Thoracic aorta (tissue), 2 donors: Measurements from ENCODE around the gene CTNNA3. TPM values are rescaled to one million over a fixed set of nuclear protein-coding genes. Genes with fewer than 3 reads are reported as not detected.

Experiments used
- ATAC-seq: fragments of 150-250 bp; one replicate; pipeline ENCODE4 v1.8.0; 2017; ENCODE audit warnings: low read depth; ENCODE audit not compliant: insufficient number of reproducible peaks, low FRiP score
- DNase-seq: peaks from one replicate; pipeline ENCODE4 v3.0.0-alpha.2; 2020; ENCODE audit warnings: low spot score
- H3K27ac ChIP-seq, 2 donors: fragments of 200-600 bp; sonication (generic); 1 replicate in 1 of 2; 2 replicates in 1 of 2; pipeline ENCODE4 v1.5.1; 2016; ENCODE audit warnings: mild to moderate bottlenecking in 2 of 2, moderate library complexity in 2 of 2
- H3K27me3 ChIP-seq: fragments of 200-600 bp; sonication (generic); replicated peaks from 2 replicates; pipeline ENCODE4 v1.6.0; 2016; ENCODE audit warnings: mild to moderate bottlenecking; ENCODE audit not compliant: insufficient read depth
- H3K36me3 ChIP-seq: fragments of 200-600 bp; sonication (generic); one replicate; pipeline ENCODE4 v1.5.1; 2016
- H3K4me1 ChIP-seq, 2 donors: fragments of 200-600 bp; sonication (generic); 1 replicate in 1 of 2; 2 replicates in 1 of 2; pipeline versions ENCODE4 v1.5.1 to v1.6.0; 2016; ENCODE audit warnings: low read depth in 2 of 2, mild to moderate bottlenecking in 1 of 2; ENCODE audit not compliant: control insufficient read depth in 1 of 2
- H3K4me3 ChIP-seq: fragments of 200-600 bp; sonication (generic); 2 replicates; pipeline ENCODE4 v1.5.1; 2016; ENCODE audit warnings: mild to moderate bottlenecking
- H3K9me3 ChIP-seq: fragments of 200-600 bp; sonication (generic); 2 replicates; pipeline ENCODE4 v1.5.1; 2016
- CTCF ChIP-seq: fragments of 200-600 bp; sonication (generic); IDR thresholded peaks from one replicate; pipeline ENCODE4 v1.5.1; 2019; ENCODE audit warnings: antibody characterized with exemption
- total RNA-seq, 2 donors: library from RNA; depleted of rRNA; stranded (reverse); fragments of >200 nt; gene quantifications; one replicate each; pipeline versions ENCODE4 v1.1.0 to v1.2.3, GENCODE V29; 2016

The CTNNA3 gene
- total RNA-seq, 2 donors from 2014 or later = 0.95 to 1.2 TPM

DNA sequence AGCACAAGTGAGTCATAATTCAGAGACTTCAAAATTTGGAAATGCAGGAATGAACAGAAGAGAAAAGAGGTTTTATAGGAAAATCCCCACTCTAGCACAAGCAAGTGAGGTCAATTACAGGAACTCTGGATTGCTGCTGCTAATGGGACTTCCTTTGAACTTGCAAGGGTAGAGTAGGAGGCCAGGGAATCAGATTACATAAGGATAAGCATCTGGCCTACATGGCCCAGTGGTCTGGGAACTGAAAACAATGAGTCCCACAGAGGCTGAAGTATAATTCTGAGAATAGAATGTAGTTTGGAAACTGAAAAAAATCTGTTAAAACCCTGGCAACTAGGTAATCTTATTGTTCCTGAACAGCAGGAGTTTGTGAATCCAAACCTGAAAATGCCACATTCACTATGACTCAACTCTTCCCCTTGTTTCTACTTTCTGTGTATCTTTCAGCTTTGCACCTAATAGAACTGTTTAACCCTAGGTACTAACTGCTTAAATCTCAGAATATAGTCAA is 66.5 kb downstream of the CTNNA3 start:
- H3K27me3 ChIP-seq = no peaks in the 10 kb centered on the region
- ATAC-seq = no peak
- no peaks in the 10 kb centered on the region for H3K4me1 ChIP-seq
- H3K36me3 ChIP-seq = no peaks in the 10 kb centered on the region
- TF ChIP-seq CTCF = no peak
- H3K4me3 ChIP-seq = no peak overlapping the region
- DNase-seq = no peak
- H3K27ac ChIP-seq = no peak overlapping the region
- no peaks in the 10 kb centered on the region for H3K9me3 ChIP-seq

DNA sequence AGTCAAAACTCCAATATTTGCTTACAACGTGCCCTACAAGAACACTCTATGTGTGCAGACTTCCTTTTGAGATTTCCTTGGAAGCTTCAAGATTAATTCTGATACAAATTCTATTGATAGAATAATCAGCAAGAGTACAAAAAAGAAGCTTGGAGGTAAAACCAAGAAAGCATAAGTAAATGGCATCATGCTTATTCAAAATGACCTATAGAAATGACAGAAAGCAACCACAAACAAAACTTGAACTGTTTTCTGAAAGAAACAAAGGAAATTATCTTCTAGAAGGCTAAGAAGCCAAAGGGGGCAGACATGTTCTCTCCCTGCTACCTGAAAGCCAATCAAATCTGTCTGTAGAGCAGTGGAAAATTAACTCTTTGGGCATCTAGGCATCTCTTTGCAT is 73.0 kb downstream of the CTNNA3 start:
- no peak for TF ChIP-seq CTCF
- H3K27me3 ChIP-seq = no peaks in the 10 kb centered on the region
- DNase-seq (no peak), ATAC-seq (no peak)
- H3K9me3 ChIP-seq = no peaks in the 10 kb centered on the region
- no peaks in the 10 kb centered on the region for H3K4me1 ChIP-seq
- H3K27ac ChIP-seq = no peak overlapping the region
- no peaks in the 10 kb centered on the region for H3K36me3 ChIP-seq
- no peak overlapping the region for H3K4me3 ChIP-seq

DNA sequence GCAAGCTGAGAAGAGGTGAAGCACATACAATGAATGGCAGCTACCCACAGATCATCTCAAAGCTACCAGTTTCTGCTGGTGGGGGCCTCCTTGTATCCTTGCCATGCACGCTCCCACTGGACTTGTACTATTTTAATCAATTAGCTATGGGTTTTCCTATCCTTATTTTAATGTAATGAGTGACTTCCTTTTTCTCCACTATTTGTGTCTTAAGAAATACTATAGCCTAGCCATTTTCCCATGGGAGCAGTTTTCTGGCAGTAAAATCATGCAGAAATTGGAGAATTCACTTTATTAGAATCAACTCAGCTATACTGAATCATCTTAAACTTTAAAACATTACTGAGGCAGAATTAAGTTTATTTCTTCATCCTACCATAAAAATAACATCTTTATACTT is 73.5 kb downstream of the CTNNA3 start:
- Histone ChIP-seq H3K9me3 (no peaks in the 10 kb centered on the region), H3K27ac (no peak overlapping the region), H3K36me3 (no peaks in the 10 kb centered on the region), H3K27me3 (no peaks in the 10 kb centered on the region), H3K4me3 (no peak overlapping the region), H3K4me1 (no peaks in the 10 kb centered on the region)
- no peak for TF ChIP-seq CTCF
- no peak for ATAC-seq
- no peak for DNase-seq

DNA sequence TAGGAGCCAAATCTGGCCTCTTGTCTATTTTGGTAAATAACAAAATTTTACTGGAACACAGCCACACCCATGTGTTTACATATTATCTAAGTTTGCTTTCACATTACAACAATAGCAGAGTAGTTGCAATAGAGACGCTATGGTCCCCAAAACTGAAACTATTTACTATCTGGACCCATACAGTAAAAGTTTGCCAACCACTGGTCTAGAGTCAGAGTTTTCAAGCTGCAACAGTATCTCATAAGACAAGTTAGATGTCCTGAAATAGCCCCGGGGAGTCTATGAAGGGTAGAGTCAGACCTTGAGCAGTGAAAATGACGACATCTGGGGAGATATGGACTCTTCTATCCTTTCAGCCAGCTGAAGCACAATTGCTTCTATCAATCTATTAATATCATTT is 74.2 kb downstream of the CTNNA3 start:
- Histone ChIP-seq H3K27ac (no peak overlapping the region), H3K4me1 (no peaks in the 10 kb centered on the region), H3K9me3 (no peaks in the 10 kb centered on the region), H3K36me3 (no peaks in the 10 kb centered on the region), H3K4me3 (no peak overlapping the region), H3K27me3 (no peaks in the 10 kb centered on the region)
- DNase-seq = no peak
- ATAC-seq = no peak
- no peak for TF ChIP-seq CTCF

DNA sequence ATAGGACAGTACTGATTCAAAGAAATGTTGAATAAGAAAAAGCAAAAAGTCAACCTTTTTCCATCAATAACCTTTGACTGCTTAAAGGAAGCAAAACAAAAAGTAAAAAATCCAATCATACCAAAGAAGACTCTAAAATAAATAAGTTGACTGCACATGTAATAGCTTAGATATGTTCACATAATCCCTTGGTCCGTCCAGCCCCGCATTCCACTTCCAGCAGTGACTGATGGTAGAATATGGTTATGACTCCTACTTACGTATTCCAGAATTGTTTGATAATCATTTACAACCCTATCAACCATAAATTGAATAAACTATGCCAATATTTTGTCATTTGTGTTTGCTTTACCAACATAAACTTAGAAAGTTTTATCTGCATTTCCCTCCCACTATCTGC is 77.9 kb downstream of the CTNNA3 start:
- H3K4me1 ChIP-seq = no peaks in the 10 kb centered on the region
- no peak for TF ChIP-seq CTCF

More for the DNA sequence above, 77.9 kb downstream of the CTNNA3 start:
- Histone ChIP-seq H3K36me3 (no peaks in the 10 kb centered on the region), H3K27ac (no peak overlapping the region), H3K27me3 (no peaks in the 10 kb centered on the region), H3K9me3 (no peaks in the 10 kb centered on the region), H3K4me3 (no peak overlapping the region)
- DNase-seq (no peak), ATAC-seq (no peak)
